CD4-positive, alpha-beta T cell (primary cell): ENCODE measurements around the gene SAT1. TPM values are rescaled to one million over a fixed set of nuclear protein-coding genes. Genes with fewer than 3 reads are reported as not detected.
"Not testable (repeated sequence)": the region's sequence is repeated elsewhere in the genome, so short reads cannot be mapped to it uniquely, and the experiment has no call there.

Source experiments
- ATAC-seq: fragments of 200-7000 bp; cut with Tn5 transposase; one replicate; pipeline ENCODE4 v1.10.0; 2022; ENCODE audit warnings: mild to moderate bottlenecking; ENCODE audit not compliant: poor library complexity
- CTCF ChIA-PET: fragments of 350-600 bp; sonication (Branson Sonifier 250); formaldehyde crosslinking; loops from one replicate; lab custom pipeline; 2021; ENCODE audit warnings: antibody characterized with exemption, inconsistent platforms; lab: Charles Lee
- POLR2A ChIA-PET: fragments of 350-600 bp; sonication (Branson Sonifier 250); formaldehyde crosslinking; loops from one replicate; lab custom pipeline; 2021; ENCODE audit warnings: antibody characterized with exemption, inconsistent platforms; lab: Charles Lee
- DNase-seq, 14 experiments: peaks; one replicate each; pipeline ENCODE4 v3.0.0-alpha.2; 2013 to 2020; ENCODE audit warnings: mixed read lengths in 2 of 14
- H3K27ac ChIP-seq, 2 donors: one replicate each; pipeline versions ENCODE4 v1.5.1 to v1.7.0; 2013; ENCODE audit warnings: low read length in 2 of 2, low read depth in 1 of 2, mild to moderate bottlenecking in 1 of 2
- H3K27me3 ChIP-seq, 2 experiments: 1 replicate in 1 of 2; 2 replicates in 1 of 2; pipeline versions ENCODE4 v1.6.1 to v1.7.0; 2013; ENCODE audit warnings: low read length in 2 of 2, control low read depth in 1 of 2, mild to moderate bottlenecking in 1 of 2, moderate library complexity in 1 of 2; ENCODE audit not compliant: insufficient read depth in 2 of 2, control insufficient read depth in 1 of 2
- H3K36me3 ChIP-seq: one replicate; pipeline ENCODE4 v1.6.1; 2013; ENCODE audit warnings: low read length, control low read depth; ENCODE audit not compliant: insufficient read depth
- H3K4me1 ChIP-seq: one replicate; pipeline ENCODE4 v1.6.1; 2013; ENCODE audit warnings: low read length, control low read depth; ENCODE audit not compliant: insufficient read depth
- H3K4me3 ChIP-seq: one replicate; pipeline ENCODE4 v1.5.1; 2013; ENCODE audit warnings: mild to moderate bottlenecking, low read length, moderate library complexity
- H3K9me3 ChIP-seq, 2 experiments: 1 replicate in 1 of 2; 2 replicates in 1 of 2; pipeline versions ENCODE4 v1.6.1 to v1.7.0; 2013; ENCODE audit warnings: low read length in 2 of 2, mild to moderate bottlenecking in 2 of 2, control low read depth in 1 of 2, moderate library complexity in 1 of 2; ENCODE audit not compliant: control insufficient read depth in 1 of 2, insufficient read depth in 1 of 2
- H3K27ac Mint-ChIP-seq: one replicate; pipeline ENCODE4 v1.8.0; 2020; ENCODE audit warnings: mixed read lengths
- H3K27me3 Mint-ChIP-seq: one replicate; pipeline ENCODE4 v1.8.0; 2021; ENCODE audit warnings: mixed read lengths
- H3K36me3 Mint-ChIP-seq: one replicate; pipeline ENCODE4 v1.8.0; 2021; ENCODE audit warnings: low read depth, mixed read lengths
- H3K4me1 Mint-ChIP-seq: one replicate; pipeline ENCODE4 v1.8.0; 2021; ENCODE audit warnings: low read depth, mixed read lengths
- H3K4me3 Mint-ChIP-seq: one replicate; pipeline ENCODE4 v1.8.0; 2020; ENCODE audit warnings: mild to moderate bottlenecking, mixed read lengths
- H3K9me3 Mint-ChIP-seq: one replicate; pipeline ENCODE4 v1.8.0; 2020; ENCODE audit warnings: mixed read lengths
- CTCF ChIP-seq: fragments of 200-600 bp; IDR thresholded peaks from one replicate; pipeline ENCODE4 v1.8.0; 2022; ENCODE audit warnings: antibody characterized with exemption, mild to moderate bottlenecking
- intact Hi-C, 2 experiments: fragments of 100-400 bp; cut with DNase I in 1 of 2; cut with micrococcal nuclease in 1 of 2; formaldehyde crosslinking; loops; one replicate each; pipeline versions ENCODE4 v1.15.1 to v1.9.0; 2023 to 2025; cut with DNase I, micrococcal nuclease
- total RNA-seq, 174 experiments: library from RNA in 2 of 174; stranded (reverse) in 2 of 174; gene quantifications; one replicate each; pipeline ENCODE4 v1.2.3 and lab custom pipeline; 2021 to 2026

Gene SAT1
- total RNA-seq, 2 experiments from 2014 or later, result 305 to 312 TPM

DNA sequence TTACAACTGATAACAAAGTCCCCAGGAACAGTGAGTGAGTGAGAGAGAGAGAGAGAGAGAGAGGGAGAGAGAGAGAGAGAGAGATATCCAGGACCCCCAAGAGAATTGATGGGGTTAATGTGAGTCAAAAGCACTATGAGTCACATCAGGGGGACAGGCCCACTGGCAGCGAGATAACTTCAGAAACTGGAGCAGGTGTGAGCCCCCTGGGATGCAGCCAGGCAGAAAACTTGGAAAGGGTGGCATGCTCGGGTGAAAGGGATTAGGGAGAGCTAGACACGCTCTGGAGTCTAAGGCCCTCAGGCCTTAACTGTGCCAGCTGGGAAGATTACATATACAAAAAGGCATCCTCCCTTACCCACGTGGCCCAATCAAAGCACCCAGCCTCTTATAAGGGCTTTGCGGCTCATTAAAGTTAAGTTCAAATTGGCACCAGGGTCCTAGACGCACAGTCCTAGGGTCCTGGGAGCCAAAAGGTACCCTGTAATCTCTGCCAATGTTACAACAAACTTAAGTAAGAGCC is 40.7 kb upstream of the SAT1 start:
- peak; percentile 13 for ATAC-seq
- peak overlapping the region; percentile 79 for H3K4me3 ChIP-seq
- DNase-seq, result peak in 3 of 14 experiments; percentile 16 to 30 (median 21)
- H3K36me3 ChIP-seq, result no peaks in the 10 kb centered on the region
- Mint-ChIP-seq H3K4me1 (peaks cover 29% of the 10 kb centered on the region), H3K36me3 (no peaks in the 10 kb centered on the region), H3K9me3 (no peaks in the 10 kb centered on the region), H3K27ac (peak overlapping the region; percentile 87), H3K4me3 (peak overlapping the region; percentile 93), H3K27me3 (no peaks in the 10 kb centered on the region)
- ChIA-PET CTCF (no interaction called here), POLR2A (interaction anchor here (1.1 to 5.9 kb wide), 4 partner anchors 25 to 283 kb away, joined by 3 to 50 read pairs (median 7); partner anchors contain the start of gene SAT1)
- peaks cover 28% of the 10 kb centered on the region for H3K4me1 ChIP-seq
- H3K9me3 ChIP-seq, result no peaks in the 10 kb centered on the region
- no peaks in the 10 kb centered on the region for H3K27me3 ChIP-seq
- peak overlapping the region in 1 of 2 donors; percentile 58 for H3K27ac ChIP-seq
- intact Hi-C loops, result loop anchor here (5.0 kb wide), 1 partner anchor 40 kb away; the partner anchor contains the start of gene SAT1 (in 2 of the 2)
- TF ChIP-seq CTCF, result no peak

- Mint-ChIP-seq H3K27ac (peak within 1 kb of the TSS; percentile 87), H3K27me3 (no peaks in the 10 kb centered on the region), H3K36me3 (no peaks in the 10 kb centered on the region), H3K4me3 (peak within 1 kb of the TSS; percentile 93), H3K9me3 (no peaks in the 10 kb centered on the region), H3K4me1 (peaks cover 29% of the 10 kb centered on the region)
- CTCF ChIA-PET, result interaction anchor here (0.9 to 1.0 kb wide), 2 partner anchors 40 to 164 kb away, joined by 3 read pairs; partner anchors contain the start of genes APOO, CXorf58 and SAT1
- intact Hi-C loops, result loop anchor here (5.0 kb wide), 1 partner anchor 39 kb away; the partner anchor contains the start of gene SAT1 (in 2 of the 2)
- Histone ChIP-seq H3K27ac (peak within 1 kb of the TSS in 1 of 2 donors; percentile 58), H3K4me1 (peaks cover 28% of the 10 kb centered on the region), H3K4me3 (peak within 1 kb of the TSS; percentile 79), H3K36me3 (no peaks in the 10 kb centered on the region), H3K27me3 (no peaks in the 10 kb centered on the region), H3K9me3 (no peaks in the 10 kb centered on the region)
- ATAC-seq, result peak; percentile 80
- TF ChIP-seq CTCF, result no peak
- DNase-seq, result peak; percentile 29 to 84 (median 48)
- POLR2A ChIA-PET, result interaction anchor here (1.0 to 5.9 kb wide), 5 partner anchors 24 to 283 kb away, joined by 3 to 50 read pairs (median 6); partner anchors contain the start of genes PRDX4 and SAT1
Observed at GRCh38 chrX:23742697-23743622, 40.0 kb upstream of the SAT1 start, which contains the start of gene ACOT9. ACOT9 (minus strand) TSS chrX:23743276; CDS start chrX:23743144, 132 bp downstream.

DNA sequence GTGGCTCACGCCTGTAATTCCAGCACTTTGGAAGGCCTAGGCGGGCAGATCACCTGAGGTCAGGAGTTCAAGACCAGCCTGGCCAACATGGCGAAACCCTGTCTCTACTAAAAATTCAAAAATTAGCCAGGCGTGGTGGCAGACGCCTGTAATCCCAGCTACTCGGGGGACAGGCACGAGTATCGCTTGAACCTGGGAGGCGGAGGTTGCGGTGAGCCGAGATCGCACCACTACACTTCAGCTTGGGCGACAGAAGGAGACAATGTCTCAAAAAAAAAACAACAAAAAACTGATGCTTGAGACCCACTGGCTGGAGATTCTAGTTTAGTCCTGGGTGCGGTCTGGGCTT is 39.4 kb upstream of the SAT1 start:
- H3K27me3 ChIP-seq, DNase-seq, H3K36me3 ChIP-seq, H3K9me3 Mint-ChIP-seq, ATAC-seq, H3K36me3 Mint-ChIP-seq, H3K9me3 ChIP-seq, H3K27ac ChIP-seq, H3K27me3 Mint-ChIP-seq: not testable (repeated sequence)
- Mint-ChIP-seq H3K27ac (peak overlapping the region; percentile 87), H3K4me3 (peak overlapping the region; percentile 93), H3K4me1 (peaks cover 29% of the 10 kb centered on the region)
- peaks cover 28% of the 10 kb centered on the region for H3K4me1 ChIP-seq
- CTCF ChIA-PET, result interaction anchor here (0.9 to 1.0 kb wide), 2 partner anchors 40 to 164 kb away, joined by 3 read pairs; partner anchors contain the start of genes APOO, CXorf58 and SAT1
- intact Hi-C loops, result loop anchor here (5.0 kb wide), 1 partner anchor 39 kb away; the partner anchor contains the start of gene SAT1 (in 2 of the 2)
- H3K4me3 ChIP-seq, result peak overlapping the region; percentile 79
- POLR2A ChIA-PET, result interaction anchor here (1.0 to 5.9 kb wide), 3 partner anchors 23 to 76 kb away, joined by 4 to 50 read pairs (median 8); partner anchors contain the start of genes PRDX4 and SAT1
